Common myeloid progenitor, CD34-positive (primary cell): ENCODE data around the gene FRMD4A.
"Not testable (repeated sequence)": the region's sequence is repeated elsewhere in the genome, so short reads cannot be mapped to it uniquely, and the experiment has no call there.

Experiments
- CTCF ChIA-PET: fragments of 350-600 bp; sonication (Branson Sonifier 250); formaldehyde crosslinking; loops from one replicate; lab custom pipeline; 2021; ENCODE audit warnings: antibody characterized with exemption; lab: Charles Lee
- POLR2A ChIA-PET: fragments of 350-600 bp; sonication (Branson Sonifier 250); formaldehyde crosslinking; loops from one replicate; lab custom pipeline; 2021; ENCODE audit warnings: antibody characterized with exemption; lab: Charles Lee
- DNase-seq, 3 donors: peaks; one replicate each; pipeline versions ENCODE4 v3.0.0 to v3.0.0-alpha.2; 2013
- H3K27ac ChIP-seq, 2 experiments: 1 replicate in 1 of 2; 2 replicates in 1 of 2; pipeline ENCODE4 v1.7.0; 2013; ENCODE audit warnings: inconsistent platforms in 2 of 2, low read length in 2 of 2, mild to moderate bottlenecking in 2 of 2, low read depth in 1 of 2, moderate library complexity in 1 of 2; ENCODE audit not compliant: severe bottlenecking in 2 of 2, insufficient read depth in 1 of 2, poor library complexity in 1 of 2
- H3K27me3 ChIP-seq, 5 experiments: replicated peaks in 2 of 5; 1 replicate in 3 of 5; 2 replicates in 2 of 5; pipeline versions ENCODE4 v1.6.1 to v1.7.0; 2013; ENCODE audit warnings: low read length in 4 of 5, mild to moderate bottlenecking in 2 of 5, moderate library complexity in 2 of 5, inconsistent platforms in 1 of 5; ENCODE audit not compliant: insufficient read depth in 5 of 5, control insufficient read depth in 4 of 5
- H3K36me3 ChIP-seq, 4 experiments: 1 replicate in 2 of 4; 2 replicates in 2 of 4; pipeline versions ENCODE4 v1.6.1 to v1.7.0; 2013; ENCODE audit warnings: low read length in 3 of 4, control low read depth in 1 of 4, mild to moderate bottlenecking in 1 of 4; ENCODE audit not compliant: control insufficient read depth in 4 of 4, insufficient read depth in 4 of 4
- H3K4me1 ChIP-seq, 4 experiments: 1 replicate in 3 of 4; 2 replicates in 1 of 4; pipeline versions ENCODE4 v1.6.1 to v1.7.1; 2013; ENCODE audit warnings: low read length in 3 of 4, mild to moderate bottlenecking in 3 of 4, control low read depth in 1 of 4, inconsistent platforms in 1 of 4, moderate library complexity in 1 of 4; ENCODE audit not compliant: control insufficient read depth in 4 of 4, insufficient read depth in 4 of 4; ENCODE audit errors: control extremely low read depth in 1 of 4
- H3K4me3 ChIP-seq, 7 experiments: 1 replicate in 4 of 7; 2 replicates in 3 of 7; pipeline versions ENCODE4 v1.5.1 to v1.7.0; 2013; ENCODE audit warnings: mild to moderate bottlenecking in 7 of 7, low read length in 6 of 7, moderate library complexity in 6 of 7, inconsistent platforms in 2 of 7, low read depth in 2 of 7, control low read depth in 1 of 7; ENCODE audit not compliant: insufficient read depth in 4 of 7, control insufficient read depth in 1 of 7; ENCODE audit errors: extremely low read depth in 1 of 7
- H3K9me3 ChIP-seq, 5 experiments: 1 replicate in 4 of 5; 2 replicates in 1 of 5; pipeline versions ENCODE4 v1.6.1 to v1.7.1; 2013; ENCODE audit warnings: low read length in 4 of 5, mild to moderate bottlenecking in 2 of 5, inconsistent platforms in 1 of 5, low read depth in 1 of 5, moderate library complexity in 1 of 5; ENCODE audit not compliant: control insufficient read depth in 4 of 5, insufficient read depth in 2 of 5; ENCODE audit errors: control extremely low read depth in 1 of 5
- WGBS: methylation state at CpG from one replicate; pipeline ENCODE4 v1.1.5; 2013; ENCODE audit not compliant: insufficient coverage; 5-methylcytosine and 5-hydroxymethylcytosine counted together

The FRMD4A gene

DNA sequence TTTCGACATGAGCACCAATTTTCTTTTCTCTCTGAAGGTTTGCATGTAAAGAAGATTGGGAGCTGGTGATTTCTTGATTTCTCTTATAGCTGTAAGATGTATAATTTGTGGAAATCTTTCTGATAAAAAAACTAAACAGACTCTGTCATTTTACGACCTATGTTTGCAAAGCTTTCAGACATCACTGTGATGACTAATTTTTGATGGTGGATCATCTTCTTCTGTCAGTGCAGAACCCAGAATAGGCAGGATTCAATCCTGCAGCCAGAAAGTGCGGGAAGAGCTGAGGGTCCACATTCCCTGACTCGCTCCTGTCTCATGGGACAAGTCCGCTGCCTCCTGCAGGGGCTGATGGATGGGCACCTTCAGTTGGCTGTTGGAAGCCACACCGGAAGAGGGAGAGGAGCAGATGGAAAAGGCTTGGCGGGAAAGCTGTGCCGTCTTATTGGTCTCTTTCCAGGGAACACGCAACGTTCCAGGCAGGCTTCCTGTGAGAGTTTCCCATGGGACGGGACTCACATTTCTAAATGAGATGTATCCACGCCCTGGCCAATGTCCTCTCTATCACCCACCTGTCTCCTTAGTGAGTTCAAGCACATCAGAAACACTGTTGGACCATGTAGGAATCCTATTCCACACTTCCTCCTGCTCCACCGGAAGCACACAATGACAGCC lies 557.1 kb downstream of the FRMD4A start:
- no peaks in the 10 kb centered on the region for H3K36me3 ChIP-seq
- 92% methylated on average over 10 of the region's 13 CpGs for WGBS
- no peak overlapping the region for H3K27ac ChIP-seq
- H3K9me3 ChIP-seq, result no peaks in the 10 kb centered on the region
- H3K4me3 ChIP-seq, result no peak overlapping the region
- no peaks in the 10 kb centered on the region for H3K27me3 ChIP-seq
- CTCF ChIA-PET, result interaction anchor here (0.9 to 3.8 kb wide), 4 partner anchors 55 to 160 kb away, joined by 3 to 18 read pairs (median 4); no protein-coding TSS in a partner anchor
- no peak for DNase-seq
- POLR2A ChIA-PET, result no interaction called here
- no peaks in the 10 kb centered on the region for H3K4me1 ChIP-seq

DNA sequence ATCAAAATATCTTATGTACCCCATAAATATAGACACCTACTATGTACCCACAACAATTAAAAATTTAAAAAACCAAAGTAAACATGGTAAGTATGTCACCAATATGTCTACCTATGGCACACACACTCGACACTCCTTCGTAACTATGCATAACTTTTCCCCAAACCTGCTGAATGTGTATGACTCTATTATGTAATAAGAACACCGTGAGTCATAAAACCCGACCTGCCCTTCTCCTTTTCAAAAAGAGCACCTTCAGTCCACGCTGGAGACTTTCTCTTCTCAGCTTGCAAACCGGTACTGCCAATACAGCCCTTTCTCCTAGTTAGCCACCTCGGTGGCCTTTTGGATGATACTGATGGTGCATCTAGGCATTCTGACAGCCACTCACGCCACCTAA lies 557.7 kb downstream of the FRMD4A start:
- Histone ChIP-seq H3K9me3 (no peaks in the 10 kb centered on the region), H3K27me3 (no peaks in the 10 kb centered on the region), H3K36me3 (no peaks in the 10 kb centered on the region), H3K4me3 (no peak overlapping the region), H3K4me1 (no peaks in the 10 kb centered on the region), H3K27ac (no peak overlapping the region)
- 98% methylated on average over 6 of the region's 8 CpGs for WGBS
- DNase-seq, result no peak
- POLR2A ChIA-PET, result no interaction called here
- CTCF ChIA-PET, result interaction anchor here (0.9 to 3.8 kb wide), 4 partner anchors 110 to 160 kb away, joined by 3 to 18 read pairs (median 5); no protein-coding TSS in a partner anchor

DNA sequence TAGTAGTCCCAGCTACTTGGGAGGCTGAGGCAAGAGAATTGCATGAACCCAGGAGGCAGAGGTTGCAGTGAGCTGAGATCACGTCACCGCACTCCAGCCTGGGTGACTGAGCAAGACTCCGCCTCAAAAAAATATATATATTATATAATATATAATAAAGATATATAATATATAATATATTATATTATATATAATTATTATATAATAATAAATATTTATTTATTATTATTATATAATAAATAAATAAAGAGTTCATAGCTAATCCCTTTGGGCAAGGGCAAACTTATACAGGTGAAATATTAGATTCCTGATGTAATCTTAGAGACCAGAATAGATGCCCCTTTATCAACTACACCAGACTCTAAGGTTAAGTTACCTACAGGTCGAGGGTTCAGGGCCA lies 558.7 kb downstream of the FRMD4A start:
- no peak for DNase-seq

DNA sequence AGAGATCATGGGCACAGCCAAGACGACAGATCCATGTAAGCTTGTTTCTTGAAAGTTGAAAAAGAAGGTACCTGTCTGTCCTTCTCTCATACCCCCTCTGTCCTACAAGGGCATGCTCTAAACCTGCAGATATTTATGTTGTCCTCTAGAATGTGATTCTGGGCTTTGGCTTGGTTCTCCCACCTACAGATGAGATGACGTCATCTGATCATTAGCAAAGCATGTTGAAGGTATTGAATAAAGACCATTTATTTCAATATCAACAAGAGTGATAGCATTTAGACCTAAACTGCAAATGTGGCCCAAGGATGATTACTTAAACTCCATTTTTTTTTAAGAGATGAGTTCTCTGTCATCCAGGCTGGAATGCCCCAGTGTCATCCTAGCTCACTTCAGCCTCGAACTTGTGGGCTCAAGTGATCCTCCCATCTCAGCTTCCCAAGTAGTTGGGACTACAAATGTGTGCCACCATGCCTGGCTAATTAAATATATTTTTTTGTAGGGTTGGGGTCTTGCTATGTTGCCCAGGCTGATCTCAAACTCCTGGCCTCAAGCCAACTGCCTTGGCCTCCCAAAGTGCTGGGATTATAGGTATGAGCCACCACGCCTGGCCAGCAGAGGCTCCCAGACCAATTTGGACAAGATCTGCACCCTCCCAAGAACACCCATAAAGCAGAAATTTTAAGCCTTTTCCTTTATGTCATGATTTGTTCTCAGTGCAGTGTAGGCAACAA lies 559.8 kb downstream of the FRMD4A start:
- Histone ChIP-seq H3K4me1 (no peaks in the 10 kb centered on the region), H3K4me3 (no peak overlapping the region), H3K36me3 (no peaks in the 10 kb centered on the region), H3K27me3 (no peaks in the 10 kb centered on the region), H3K9me3 (no peaks in the 10 kb centered on the region), H3K27ac (no peak overlapping the region)
- POLR2A ChIA-PET, result no interaction called here
- DNase-seq, result no peak
- CTCF ChIA-PET, result interaction anchor here (1.4 kb wide), 1 partner anchor 108 kb away, joined by 3 read pairs; no protein-coding TSS in a partner anchor
- 100% methylated on average over 2 of the region's 4 CpGs for WGBS

More for the DNA sequence above, 558.7 kb downstream of the FRMD4A start:
- WGBS, result 100% methylated on average over 1 of the region's 4 CpGs
- no peak overlapping the region for H3K4me3 ChIP-seq
- no peaks in the 10 kb centered on the region for H3K27me3 ChIP-seq
- ChIA-PET CTCF (interaction anchor here (1.3 kb wide), 1 partner anchor 158 kb away, joined by 4 read pairs; no protein-coding TSS in a partner anchor), POLR2A (no interaction called here)
- no peaks in the 10 kb centered on the region for H3K36me3 ChIP-seq
- no peaks in the 10 kb centered on the region for H3K9me3 ChIP-seq
- no peaks in the 10 kb centered on the region for H3K4me1 ChIP-seq
- no peak overlapping the region for H3K27ac ChIP-seq

DNA sequence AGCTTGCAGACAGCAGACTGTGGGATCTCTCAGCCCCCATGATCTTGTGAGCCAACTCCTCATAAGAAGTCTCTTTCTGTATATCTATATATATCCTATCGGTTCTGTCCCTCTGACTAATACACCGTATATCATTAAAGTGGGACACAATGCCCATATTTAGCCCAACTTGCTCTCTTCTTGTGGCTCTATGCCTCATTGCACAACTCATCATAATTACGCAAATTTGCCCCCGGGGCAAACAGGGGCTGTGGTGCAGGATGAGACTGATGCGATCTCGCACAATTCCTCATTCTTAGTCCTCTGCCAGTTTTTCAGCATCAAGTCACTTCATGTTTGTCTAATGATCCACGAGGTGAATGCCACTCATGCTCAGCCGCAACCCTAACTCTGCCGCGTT lies 560.8 kb downstream of the FRMD4A start:
- no peaks in the 10 kb centered on the region for H3K4me1 ChIP-seq
- ChIA-PET POLR2A (no interaction called here), CTCF (interaction anchor here (1.0 to 1.4 kb wide), 2 partner anchors 107 to 111 kb away, joined by 3 read pairs; no protein-coding TSS in a partner anchor)
- no peak for DNase-seq
- H3K27ac ChIP-seq, result no peak overlapping the region
- no peaks in the 10 kb centered on the region for H3K9me3 ChIP-seq
- WGBS, result 94% methylated on average over 9 of the region's 10 CpGs
- no peaks in the 10 kb centered on the region for H3K36me3 ChIP-seq
- H3K27me3 ChIP-seq, result no peaks in the 10 kb centered on the region
- no peak overlapping the region for H3K4me3 ChIP-seq

DNA sequence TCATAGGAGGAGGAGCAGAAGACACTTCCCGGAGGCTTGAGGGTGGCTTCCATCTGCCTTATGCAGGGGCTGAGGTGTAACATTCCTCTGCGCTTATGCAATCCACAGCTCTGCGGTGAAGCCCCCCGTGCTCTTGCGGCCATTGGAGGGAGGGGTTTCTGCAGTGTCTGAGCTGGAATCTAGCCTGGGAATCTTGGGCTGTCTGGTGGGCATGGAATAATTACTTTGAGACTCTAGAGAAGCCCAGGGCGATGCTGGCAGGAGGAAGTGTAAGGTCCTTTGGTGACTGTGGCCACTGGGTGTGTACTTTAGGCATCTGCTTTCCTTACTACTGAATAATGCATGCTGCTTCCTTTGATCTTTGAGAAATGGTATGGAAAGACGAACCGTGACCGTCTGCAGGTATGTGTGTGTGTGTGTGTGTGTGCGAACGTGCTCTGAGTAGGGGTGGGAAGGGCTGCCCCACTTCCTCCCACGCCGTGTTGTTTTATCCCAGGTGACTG lies 563.0 kb downstream of the FRMD4A start:
- POLR2A ChIA-PET, result no interaction called here
- no peak for DNase-seq
- no peak overlapping the region for H3K27ac ChIP-seq
- no peaks in the 10 kb centered on the region for H3K36me3 ChIP-seq
- no peak overlapping the region for H3K4me3 ChIP-seq
- H3K27me3 ChIP-seq, result no peaks in the 10 kb centered on the region
- CTCF ChIA-PET, result no interaction called here
- WGBS, result 87% methylated on average over 8 of the region's 13 CpGs
- H3K4me1 ChIP-seq, result no peaks in the 10 kb centered on the region
- no peaks in the 10 kb centered on the region for H3K9me3 ChIP-seq

DNA sequence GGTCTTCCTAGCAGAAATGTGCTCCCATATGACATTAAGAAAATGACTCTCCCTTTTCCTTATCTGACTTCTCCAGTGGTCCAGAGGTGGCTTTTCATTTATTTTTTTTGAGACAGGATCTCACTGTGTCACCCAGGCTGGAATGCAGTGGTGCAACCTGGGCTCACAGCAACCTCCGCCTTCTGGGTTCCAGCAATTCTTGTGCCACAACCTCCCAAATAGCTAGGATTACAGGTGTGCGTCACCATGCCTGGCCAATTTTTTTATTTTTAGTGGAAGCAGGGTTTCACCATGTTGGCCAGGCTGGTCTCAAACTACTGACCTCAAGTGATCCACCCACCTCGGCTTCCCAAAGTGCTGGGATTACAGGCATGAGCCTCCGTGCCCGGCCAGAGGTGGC lies 563.6 kb downstream of the FRMD4A start:
- H3K36me3 ChIP-seq, H3K4me1 ChIP-seq, H3K27ac ChIP-seq, H3K4me3 ChIP-seq, H3K9me3 ChIP-seq, H3K27me3 ChIP-seq, POLR2A ChIA-PET, DNase-seq, CTCF ChIA-PET: not testable (repeated sequence)
- 100% methylated on average over 5 of the region's 5 CpGs for WGBS
